Measurements from ENCODE around the gene PPP1R37.

The PPP1R37 gene

DNA sequence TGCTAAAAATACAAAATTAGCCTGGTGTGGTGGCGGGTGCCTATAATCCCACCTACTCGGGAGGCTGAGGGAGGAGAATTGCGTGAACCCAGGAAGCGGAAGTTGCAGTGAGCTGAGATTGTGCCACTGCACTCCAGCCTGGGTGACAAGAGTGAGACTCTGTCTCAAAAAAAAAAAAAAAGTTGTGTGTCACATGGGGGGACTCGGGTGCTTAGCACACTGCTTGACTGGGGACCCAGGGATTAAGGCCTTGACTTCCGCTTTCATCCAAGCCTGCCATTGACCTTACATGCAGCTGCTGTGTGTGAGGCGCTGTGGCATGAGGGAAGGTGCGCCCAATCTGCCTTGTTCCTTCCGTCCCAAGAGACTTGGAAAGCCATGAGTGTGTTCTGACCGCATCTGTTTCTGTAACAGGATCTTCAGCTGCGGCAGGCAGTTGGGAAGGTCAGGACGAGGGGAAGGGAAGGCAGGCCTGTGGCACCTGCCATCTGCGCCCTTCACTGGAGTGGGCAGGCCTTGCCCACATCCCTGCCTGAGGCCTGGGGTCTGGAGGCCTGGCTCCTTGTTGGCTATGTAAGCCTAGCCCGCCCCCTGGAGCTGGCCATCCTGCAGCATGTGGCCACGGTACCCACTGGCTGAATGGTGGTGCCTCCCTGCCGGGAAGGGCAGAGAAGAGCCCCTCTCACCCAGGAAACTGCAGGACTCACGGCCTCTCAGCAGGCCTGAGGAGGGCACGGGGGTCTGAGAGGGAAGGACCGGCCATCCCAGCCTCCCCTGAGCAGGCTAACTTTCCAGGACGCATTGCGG, 23.0 kb downstream of the PPP1R37 start:
- no peak for DNase-seq (ENCODE audit: low spot score)

DNA sequence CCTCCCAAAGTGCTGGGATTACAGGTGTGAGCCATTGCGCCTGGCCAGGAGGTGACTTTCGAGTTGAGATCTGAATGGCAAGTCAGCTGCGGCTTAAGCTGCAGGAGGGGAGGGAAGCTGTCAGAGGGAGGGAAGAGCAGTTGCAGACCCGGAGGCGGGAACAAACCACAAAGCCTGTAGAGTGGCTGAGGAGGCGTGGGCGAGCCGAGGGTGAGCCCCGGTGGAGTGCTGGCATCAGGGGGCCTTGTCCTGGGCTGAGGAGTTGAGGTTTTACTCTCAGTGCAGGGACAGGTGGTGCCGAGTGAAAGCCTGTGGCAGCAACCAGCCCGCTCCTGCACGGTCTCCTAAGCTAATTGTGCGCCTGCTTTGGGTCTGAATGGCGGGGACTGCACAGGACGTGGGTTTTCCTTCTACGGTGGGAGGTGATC, 24.2 kb downstream of the PPP1R37 start:
- peak; percentile 46 for DNase-seq (ENCODE audit: low spot score)

DNA sequence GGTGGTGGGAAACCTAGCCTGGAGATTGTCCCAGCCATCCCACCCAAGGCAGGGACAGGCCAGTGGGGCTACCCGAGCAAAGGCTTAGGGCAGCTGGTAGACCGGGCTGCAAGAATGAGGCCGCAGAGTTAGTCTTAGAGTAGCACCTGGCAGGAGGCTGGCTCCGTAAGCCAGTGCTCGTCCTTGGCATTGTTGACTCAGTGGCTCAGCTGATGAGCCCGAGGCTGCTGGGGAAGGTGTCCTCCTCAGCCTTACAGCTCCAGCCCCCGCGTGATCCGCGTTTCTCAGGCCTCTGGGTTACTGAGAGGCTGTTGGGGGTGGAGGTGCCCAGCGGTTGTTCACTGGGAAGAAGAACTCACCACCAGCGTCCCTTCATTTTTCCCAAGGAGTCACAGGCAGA, 24.7 kb downstream of the PPP1R37 start:
- peak; percentile 50 for DNase-seq (ENCODE audit: low spot score)

DNA sequence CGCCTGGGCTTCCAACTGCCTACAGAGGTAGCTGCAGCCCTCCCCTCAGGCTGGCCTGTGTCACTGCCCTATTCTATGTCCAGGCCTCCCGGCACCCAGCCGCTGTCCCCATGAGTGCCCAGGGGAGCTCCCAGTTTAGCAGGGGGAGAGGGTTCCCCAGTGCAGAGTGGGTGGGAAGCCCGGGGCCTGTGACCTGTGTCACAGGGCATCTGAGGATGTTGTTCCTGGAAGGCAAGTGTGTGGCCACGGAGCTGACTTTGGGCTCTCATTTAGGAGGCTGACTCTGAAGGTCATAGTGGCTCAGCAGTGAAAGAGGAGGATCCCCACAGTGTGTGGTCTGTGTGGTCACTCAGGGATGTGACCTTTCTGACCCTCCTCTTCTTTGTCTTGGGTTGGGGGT, 25.1 kb downstream of the PPP1R37 start:
- no peak for DNase-seq (ENCODE audit: low spot score)

DNA sequence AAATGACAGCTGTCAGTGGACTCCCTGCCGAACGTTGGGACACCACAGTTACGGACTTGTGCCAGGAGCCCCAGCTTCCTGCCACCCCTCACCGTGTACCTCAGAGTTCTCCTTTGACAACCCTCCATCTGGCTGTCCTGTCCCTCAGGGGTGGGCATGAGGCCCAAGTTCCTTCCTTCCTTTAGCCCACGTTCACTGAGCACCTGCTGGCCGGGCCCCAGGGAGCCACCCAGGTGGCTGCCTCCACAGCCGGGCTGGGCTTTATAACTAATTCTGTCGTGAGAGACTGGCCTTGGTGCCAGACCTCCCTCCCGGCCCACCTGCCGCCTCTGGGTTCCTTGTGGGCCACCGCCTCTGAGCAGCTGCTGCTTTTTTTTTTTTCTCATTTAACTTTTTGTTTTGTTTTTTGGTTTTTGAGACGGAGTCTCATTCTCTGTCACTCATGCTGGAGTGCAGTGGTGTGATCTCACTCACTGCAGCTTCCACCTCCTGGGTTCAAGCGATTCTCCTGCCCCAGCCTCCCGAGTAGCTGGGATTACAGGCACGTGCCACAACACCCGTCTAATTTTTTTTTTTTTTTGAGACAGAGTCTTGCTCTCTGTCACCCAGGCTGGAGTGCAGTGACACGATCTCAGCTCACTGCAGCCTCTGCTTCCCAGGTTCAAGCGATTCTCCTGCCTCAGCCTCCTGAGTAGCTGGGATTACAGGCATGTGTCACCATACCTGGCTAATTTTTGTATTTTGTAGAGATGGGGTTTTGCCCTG, 25.8 kb downstream of the PPP1R37 start:
- DNase-seq (ENCODE audit: low spot score), result peak; percentile 43

DNA sequence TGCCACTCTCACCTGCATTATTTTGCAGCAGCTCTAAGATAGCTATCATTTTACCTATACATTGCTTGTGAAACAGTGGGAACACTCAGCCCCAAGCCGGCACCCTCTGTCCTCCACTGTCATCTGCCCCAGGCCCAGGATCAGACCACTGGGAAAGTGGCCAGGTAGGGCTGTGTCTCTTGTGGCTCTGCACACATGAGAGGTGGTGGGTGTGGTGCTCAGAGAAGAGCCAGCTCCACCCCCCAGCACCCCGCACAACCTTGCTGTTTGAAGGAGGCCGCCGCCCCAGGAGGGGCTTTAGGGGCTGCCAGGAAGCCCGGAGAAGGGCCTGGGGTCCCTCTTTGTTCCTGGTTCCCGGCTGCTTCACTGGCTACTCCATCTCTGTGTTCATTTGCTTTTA, 26.6 kb downstream of the PPP1R37 start:
- no peak for DNase-seq (ENCODE audit: low spot score)

DNA sequence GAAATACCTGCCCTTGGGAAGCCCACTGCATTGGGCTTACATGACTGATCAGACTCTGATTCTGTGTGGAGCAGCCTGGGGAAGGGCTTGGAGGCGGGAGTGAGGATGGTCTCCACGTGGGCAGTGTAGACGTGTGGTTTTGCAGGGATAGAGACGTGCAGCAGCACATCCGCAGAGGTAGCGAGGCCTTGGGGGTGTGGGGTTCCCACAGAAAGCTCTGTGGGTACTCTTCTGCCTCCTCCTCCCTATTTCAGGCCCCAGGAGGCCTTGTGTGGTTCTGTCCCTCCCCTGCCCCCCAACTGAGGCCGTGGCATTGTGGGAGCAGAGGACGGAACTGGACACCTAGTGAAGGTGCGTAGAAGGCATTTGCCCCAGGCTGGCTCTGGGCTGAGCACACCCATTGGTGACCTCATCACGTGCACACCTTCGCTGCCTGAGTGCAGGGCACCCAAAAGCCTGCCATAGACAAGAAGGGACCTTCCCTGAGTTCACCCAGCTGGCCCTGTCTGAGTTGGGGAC, 28.9 kb downstream of the PPP1R37 start:
- DNase-seq (ENCODE audit: low spot score), result no peak

DNA sequence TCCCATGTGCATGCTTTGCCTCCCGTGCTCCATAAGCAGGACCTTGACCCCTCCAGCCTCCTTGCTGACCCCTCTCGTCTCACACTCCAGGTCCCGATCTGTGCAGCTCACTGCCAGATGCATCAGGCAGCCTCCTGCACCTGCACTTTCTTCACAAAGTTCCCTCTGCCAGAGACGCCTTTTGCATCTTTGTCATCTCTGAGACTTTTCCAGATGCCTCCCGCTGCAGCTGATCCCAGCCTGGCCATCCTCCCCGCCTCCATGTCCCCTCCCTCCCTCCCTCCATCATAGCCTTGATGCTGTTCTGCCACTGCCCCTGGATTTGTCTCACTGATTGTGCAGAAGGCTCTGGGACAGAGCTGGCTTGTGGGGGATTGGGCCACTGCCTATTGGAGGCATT, 29.9 kb downstream of the PPP1R37 start:
- no peak for DNase-seq (ENCODE audit: low spot score)

DNA sequence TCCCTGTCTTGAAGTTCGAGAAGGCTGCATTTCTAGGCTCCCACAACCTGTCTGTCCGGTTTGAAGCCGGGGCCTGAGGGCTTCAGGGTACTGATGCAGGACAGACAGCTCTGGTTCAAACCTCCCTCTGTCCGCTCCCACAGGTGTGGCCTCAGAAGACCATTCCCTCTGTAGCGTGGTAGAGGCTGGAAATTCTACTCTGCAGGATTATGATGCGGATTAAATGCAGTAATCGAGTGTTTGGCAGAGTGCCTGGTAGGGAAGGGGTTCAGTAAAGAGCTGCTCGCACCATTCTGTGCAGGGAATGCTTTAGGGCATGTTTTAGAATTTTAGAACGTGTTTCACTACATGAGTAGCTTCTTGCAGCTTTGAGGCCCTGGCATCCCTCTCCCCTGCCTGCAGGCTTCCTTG, 30.5 kb downstream of the PPP1R37 start:
- DNase-seq (ENCODE audit: low spot score), result no peak

DNA sequence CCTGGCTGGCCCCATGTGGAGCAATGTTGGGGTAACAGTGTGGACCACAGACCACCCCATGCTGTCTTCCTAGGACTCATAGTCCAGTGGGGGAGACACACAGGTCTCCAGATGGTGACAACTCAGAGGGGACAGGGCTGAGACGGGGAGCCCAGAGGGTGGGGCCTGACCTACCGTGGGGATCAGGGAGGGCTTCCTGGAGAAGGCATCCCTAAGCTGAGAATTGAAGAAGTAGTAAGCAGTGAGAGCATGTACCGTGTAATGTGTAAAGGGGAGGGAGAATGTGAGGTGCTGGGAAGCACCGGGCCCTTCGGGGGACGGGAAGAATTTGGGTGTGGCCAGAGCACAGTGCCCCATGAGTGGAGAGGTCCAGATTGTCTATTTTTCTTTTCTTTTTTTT, 31.0 kb downstream of the PPP1R37 start:
- no peak for DNase-seq (ENCODE audit: low spot score)

DNA sequence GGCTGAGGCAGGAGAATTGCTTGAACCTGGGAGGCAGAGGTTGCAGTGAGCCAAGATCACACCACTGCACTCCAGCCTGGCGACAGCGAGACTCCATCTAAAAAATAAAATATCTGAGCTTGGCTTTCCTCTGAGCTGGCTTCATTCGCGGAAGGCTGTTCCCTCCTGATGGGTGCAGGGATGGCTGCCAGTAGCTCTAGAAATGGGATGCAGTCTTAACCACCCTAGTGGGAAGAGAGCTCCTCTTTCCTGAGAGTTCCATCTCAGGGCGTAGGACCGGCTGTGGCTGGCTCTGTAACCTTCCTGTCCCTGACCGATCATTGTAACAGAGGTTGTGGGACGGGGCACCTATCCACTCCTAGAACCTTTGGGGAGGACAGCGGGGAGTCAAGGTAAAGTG, 32.4 kb downstream of the PPP1R37 start:
- DNase-seq (ENCODE audit: low spot score), result peak; percentile 58

DNA sequence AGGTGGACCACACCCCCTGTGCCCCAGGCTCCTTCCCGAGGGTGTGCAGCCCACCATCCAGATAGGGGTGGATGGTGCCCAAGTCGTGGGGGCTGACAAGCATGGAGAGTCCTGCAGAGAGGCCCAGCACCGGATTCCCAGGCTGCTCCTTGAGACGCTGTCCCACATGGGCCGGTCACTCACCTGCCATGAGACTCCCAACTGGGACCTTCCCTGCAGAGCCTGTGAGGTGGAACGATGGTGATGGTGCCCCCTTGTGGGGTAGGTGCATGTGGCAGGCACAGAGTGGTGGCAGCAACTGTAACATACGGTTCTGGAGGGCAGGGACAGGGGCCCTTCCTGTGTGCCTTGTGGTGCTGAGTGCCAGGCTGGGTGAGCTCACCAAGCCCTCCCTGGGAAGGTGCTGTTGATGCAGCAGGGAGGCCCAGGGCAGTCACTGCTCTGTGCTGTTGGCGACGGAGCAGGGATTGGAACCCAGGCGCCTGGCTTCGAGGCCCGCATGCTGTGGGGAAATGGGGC, 33.1 kb downstream of the PPP1R37 start:
- DNase-seq (ENCODE audit: low spot score), result peak; percentile 60

DNA sequence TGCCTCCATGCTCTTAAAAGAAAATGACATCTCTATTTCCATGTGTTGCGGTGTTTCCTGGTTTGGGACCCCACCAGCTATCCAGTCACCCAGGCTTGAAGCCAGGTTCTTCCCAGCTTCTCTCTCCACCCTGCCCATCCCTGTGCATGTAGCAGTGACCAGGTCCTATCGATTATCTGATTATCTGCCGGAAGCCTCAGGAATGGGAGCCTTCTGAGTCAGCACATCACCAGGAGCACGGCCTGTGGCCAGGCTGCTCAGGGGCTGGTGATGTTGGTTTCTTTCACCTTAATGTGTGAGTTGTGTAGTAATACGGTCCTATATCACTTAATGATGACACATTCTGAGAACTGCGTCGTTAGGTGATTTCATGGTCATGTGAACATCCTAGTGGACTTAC, 33.7 kb downstream of the PPP1R37 start:
- no peak for DNase-seq (ENCODE audit: low spot score)

DNA sequence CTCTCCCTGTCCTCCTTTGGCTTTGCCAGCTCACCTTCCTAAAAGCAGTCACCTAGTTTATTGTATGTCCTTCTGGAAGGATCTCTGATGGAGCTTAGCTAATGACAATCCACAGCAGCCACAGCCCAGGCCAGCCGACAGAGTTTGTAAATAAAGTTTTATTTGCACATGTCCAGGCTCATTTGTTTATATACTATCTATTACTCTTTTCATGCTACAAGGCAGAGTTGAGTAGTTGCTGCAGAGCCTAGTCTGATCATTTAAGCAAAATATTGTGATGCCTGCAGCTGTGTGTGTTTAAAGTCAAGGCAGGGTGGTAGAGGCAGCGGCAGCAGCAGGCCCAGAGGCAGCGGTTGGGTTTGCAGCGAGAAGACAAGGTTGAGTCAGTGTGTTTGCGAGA, 35.2 kb downstream of the PPP1R37 start:
- no peak for DNase-seq (ENCODE audit: low spot score)

DNA sequence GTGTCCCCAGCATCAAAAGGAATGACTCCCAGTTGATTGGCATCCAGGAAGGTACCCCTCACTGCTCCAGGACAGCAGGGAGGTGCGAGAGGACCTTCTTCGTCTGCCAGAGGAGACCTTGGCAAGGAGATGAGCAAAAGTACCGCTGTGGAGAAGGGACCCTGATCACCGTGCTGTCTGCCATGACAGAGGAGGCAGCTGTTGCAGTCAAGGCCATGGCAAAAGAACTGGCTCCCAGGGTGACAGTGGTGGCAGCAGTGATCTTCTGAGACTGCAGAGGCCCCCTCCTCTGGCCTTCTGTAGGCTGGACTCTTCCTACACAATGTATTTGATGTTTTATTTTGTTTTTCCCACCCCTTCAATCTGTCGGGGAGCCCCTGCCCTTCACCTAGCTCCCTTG, 35.8 kb downstream of the PPP1R37 start:
- DNase-seq (ENCODE audit: low spot score), result no peak

DNA sequence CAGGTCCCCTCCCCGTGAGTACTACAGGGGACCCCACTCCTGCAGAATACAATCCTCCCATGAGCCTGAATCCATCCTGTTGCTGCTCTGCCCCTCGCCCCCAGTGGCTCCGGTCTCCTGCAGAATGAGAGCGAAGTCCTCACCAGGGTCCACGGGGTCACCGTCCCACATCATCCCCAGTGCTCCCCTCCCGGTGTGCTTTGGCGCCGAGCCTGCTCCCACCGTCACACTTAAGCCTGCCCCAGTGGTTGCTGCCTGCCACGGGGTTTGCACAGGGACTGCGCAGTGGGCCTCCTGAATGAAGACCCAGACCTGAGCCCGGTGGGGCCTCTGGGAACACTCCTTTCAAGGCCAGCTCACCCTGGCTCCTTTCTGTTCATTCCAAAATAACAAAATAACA, 37.3 kb downstream of the PPP1R37 start:
- no peak for DNase-seq (ENCODE audit: low spot score)

DNA sequence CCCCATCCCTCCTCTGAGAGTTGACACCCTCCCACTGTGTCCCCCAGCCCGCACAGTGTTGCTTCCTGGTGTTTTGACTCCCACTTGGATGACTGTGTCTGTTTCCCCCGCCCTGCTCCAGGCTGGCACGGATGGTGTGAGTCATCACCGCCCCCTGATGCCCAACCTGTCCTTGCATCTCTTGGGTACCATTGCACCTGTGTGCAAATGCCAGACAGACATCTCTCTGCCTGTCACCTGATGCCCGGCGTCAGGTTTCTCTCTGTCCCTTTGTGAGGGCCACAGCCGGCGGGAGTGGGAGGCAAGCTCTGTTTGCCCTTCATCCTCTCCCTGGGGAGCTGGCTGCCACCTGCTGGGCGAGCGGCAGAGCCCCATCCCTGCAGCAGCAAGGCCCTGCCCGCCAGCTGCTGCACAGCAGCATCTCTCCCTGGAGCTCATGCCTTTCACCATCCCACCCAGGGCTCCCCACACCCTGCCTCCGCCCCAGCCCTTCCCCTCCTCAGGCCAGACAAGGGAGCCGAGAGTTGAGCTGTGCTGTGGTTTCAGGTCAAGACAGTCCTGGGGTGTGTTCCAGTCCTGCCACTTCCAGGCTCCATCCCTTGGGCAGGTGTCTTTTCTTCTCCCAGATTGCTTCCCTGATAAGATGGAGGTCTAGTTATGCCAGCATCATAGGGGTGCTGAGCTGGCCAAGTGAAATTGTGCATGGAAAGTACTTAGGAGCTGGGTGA, 38.1 kb downstream of the PPP1R37 start:
- DNase-seq (ENCODE audit: low spot score), result no peak

DNA sequence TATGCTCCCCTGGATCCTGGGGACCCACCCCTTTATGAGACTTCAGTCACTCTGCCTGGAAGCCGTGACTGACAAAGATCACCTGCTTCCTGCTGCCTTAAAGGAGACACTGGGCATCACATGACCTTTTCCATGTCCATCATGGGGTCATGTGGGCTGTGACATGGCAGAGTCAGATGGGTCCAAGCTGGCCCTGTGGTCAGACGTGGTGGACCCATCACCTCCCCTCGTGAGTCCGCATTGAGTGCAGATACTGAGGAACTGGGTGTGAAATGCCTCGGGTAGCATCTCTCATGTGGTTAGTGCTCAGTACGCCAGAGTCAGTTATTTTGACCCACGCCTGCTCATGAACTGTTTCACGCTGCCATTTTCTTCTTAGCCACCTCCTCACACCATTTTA, 40.7 kb downstream of the PPP1R37 start:
- DNase-seq (ENCODE audit: low spot score), result no peak

DNA sequence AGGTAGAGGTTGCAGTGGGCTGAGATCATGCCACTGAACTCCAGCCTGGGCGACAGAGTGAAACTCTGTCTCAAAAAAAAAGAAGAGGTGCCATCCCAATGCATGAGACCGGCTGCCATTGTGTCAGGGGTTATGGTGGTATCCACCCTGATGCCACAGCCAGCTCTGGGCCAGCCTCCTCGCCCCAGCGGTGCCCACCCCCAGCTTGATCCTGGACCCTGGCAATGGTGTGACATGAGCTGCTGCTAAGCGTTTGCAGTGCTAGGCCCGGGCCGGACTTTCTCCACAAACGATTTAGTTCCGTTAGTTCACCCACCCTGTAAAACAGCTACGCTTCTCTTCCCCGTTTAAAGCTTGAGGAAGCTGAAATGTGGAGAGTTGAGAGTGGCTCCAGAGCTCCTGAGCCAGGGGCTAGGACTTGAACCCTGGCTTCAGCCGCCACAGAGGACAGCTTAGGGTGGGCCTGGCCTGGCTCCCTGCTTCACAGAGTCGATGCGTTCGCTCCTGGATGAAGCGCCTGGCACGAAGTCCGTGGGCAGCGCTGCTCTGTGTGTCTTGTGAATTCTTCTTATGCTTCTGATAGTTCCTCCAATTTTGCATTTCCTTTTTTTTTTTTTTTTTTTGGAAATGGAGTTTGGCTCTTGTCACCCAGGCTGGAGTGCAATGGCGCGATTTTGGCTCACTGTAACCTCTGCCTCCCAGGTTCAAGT, 42.4 kb downstream of the PPP1R37 start:
- no peak for DNase-seq (ENCODE audit: low spot score)

DNA sequence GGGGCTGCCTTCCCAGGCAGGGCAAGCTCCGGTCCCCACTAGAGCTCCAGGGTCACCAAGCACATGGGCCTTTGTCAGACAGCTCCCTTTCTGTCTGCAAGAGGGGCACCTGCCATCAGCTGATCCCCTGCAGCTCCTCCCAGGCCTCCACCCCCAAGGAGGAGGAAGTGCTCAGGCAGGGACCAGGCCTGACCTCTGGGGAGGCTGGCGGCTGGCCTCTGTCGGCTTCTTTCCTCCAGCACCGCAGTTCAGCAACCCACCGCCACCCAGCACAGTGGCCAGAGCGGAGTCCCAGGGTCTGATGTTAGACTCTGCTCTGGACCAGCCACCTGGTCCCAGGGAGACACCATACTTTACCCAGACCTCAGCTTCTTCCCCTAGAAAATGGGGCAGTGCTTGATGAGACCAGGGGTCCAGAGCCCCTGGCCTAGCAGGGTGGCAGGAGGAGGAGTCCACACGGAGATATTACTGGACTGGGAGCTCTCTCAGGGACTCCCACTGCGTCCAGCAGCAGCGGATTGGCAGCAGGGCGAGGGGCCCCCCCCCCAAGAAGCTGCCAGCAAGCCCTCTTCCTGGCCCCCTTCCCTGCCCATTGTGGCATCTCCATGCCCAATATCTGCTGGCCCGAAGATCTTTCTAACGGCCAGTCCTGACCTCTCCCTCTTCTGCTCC, 43.7 kb downstream of the PPP1R37 start:
- no peak for DNase-seq (ENCODE audit: low spot score)

DNA sequence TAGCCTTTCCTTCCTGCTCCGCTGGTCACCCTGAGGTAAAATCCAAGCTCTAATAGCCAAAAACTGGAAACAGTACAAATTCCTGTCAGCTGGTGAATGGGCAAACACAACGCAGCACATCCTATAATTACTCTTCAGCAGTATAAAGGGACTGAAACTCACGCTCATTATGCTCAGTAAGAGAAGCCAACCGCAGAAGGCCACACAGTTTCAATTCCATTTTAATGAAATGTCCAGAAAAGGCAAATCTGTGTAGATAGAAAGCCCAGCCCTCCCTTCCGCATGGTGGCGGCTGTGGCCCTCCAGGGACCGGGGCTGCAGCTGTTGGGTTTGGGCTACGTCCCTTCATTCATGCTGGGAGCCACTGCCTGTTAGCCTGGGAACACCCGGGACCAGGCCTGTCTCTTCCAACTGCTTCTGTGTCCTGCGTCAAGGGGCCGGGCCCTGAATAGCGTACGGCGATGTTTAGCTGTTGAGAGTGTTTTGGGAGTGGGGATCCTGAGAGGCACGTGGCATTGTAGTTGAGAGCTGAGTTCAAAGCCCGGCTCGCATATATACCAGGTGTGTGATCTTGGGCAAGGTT, 44.3 kb downstream of the PPP1R37 start:
- DNase-seq (ENCODE audit: low spot score), result no peak

All from cerebellar cortex (tissue), 1 donor.